ENCODE measurements around the gene DCDC2C. TPM values are rescaled to one million over a fixed set of nuclear protein-coding genes. Genes with fewer than 3 reads are reported as not detected.

The DCDC2C gene
- total and polyA plus RNA-seq, 2 experiments from 2014 or later = not detected

DNA sequence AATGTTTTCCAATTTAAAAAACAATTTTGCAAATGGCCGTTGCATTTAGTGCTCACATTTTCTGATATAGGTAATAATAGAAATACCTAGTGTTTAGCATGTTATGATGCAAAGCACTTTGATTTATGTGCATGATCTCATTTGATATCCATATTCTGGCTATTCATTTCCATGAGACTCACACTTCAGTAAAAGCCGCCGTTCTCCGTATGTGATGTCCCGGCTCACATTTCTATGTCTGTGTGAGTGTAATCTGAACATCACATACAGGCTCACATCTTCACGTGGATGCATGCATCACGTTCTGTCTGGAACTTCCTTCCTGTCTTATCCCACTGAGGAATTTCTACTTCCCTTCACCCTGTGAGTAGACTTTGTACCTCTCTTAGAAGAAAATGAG is 45.8 kb downstream of the DCDC2C start:
- WGBS (ENCODE audit: low lambda C conversion rate, missing lambda C conversion rate) = 75% methylated on average over 7 of the region's 7 CpGs
- H3K4me3 ChIP-seq = no peak overlapping the region
- H3K36me3 ChIP-seq (replicated peaks; ENCODE audit: insufficient read depth, low read depth) = no peaks in the 10 kb centered on the region
- TF ChIP-seq EZH2 (IDR thresholded peaks at IDR 0.05; ENCODE audit: borderline replicate concordance) (no peak), CTCF (IDR thresholded peaks at IDR 0.05; ENCODE audit: poor library complexity) (no peak), EZH2phosphoT487 (IDR thresholded peaks at IDR 0.05; ENCODE audit: low read depth, severe bottlenecking, unreplicated experiment) (no peak)
- no peaks in the 10 kb centered on the region for H3K9me3 ChIP-seq (ENCODE audit: low read depth)
- H3K4me1 ChIP-seq (ENCODE audit: insufficient read depth) = no peaks in the 10 kb centered on the region
- no peak for DNase-seq (ENCODE audit: low spot score)
- no peaks in the 10 kb centered on the region for H3K79me2 ChIP-seq
- no peak overlapping the region for H2AFZ ChIP-seq
- H3K9me2 ChIP-seq (replicated peaks; ENCODE audit: insufficient read depth) = no peaks in the 10 kb centered on the region
- H4K20me1 ChIP-seq (ENCODE audit: insufficient read depth, poor library complexity, severe bottlenecking) = no peaks in the 10 kb centered on the region
- no peaks in the 10 kb centered on the region for H3K27me3 ChIP-seq
- H3K4me2 ChIP-seq = no peak overlapping the region
- no peak overlapping the region for H3K27ac ChIP-seq

DNA sequence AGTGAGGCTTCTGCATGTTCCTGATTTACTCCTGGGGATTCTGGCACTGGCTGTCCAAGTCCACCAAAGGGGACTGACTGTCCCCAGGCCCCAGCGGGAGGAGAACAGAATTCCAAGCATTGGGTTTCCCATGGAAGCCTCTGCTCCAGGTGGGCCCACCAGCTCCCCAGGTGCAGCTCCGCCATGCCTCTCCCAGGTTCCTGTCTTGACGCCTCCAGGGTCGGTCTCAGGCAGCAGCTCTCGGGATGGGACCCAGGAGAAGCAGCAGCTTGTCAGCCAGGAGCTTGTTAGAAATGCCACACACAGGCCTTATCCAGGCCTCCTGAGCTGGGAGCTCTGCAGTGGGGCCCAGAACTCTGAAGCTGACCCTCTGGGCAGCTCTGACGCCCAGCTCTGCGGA is 47.9 kb downstream of the DCDC2C start:
- Histone ChIP-seq H2AFZ (no peak overlapping the region), H3K36me3 (replicated peaks; ENCODE audit: insufficient read depth, low read depth) (no peaks in the 10 kb centered on the region), H3K27ac (no peak overlapping the region), H3K79me2 (no peaks in the 10 kb centered on the region), H3K4me3 (no peak overlapping the region), H4K20me1 (ENCODE audit: insufficient read depth, poor library complexity, severe bottlenecking) (no peaks in the 10 kb centered on the region), H3K27me3 (no peaks in the 10 kb centered on the region), H3K4me2 (no peak overlapping the region), H3K4me1 (ENCODE audit: insufficient read depth) (no peaks in the 10 kb centered on the region), H3K9me3 (ENCODE audit: low read depth) (no peaks in the 10 kb centered on the region), H3K9me2 (replicated peaks; ENCODE audit: insufficient read depth) (no peaks in the 10 kb centered on the region)
- TF ChIP-seq EZH2 (IDR thresholded peaks at IDR 0.05; ENCODE audit: borderline replicate concordance) (no peak), EZH2phosphoT487 (IDR thresholded peaks at IDR 0.05; ENCODE audit: low read depth, severe bottlenecking, unreplicated experiment) (no peak)
- WGBS (ENCODE audit: low lambda C conversion rate, missing lambda C conversion rate) = 87% methylated on average over 7 of the region's 7 CpGs
- no peak for DNase-seq (ENCODE audit: low spot score)

GRCh38 chr2:3751806-3752205 is 48.4 kb downstream of the DCDC2C start:
- WGBS (ENCODE audit: low lambda C conversion rate, missing lambda C conversion rate) = 67% methylated on average over 5 of the region's 5 CpGs
- H3K9me2 ChIP-seq (replicated peaks; ENCODE audit: insufficient read depth) = no peaks in the 10 kb centered on the region
- H3K27me3 ChIP-seq = no peaks in the 10 kb centered on the region
- no peaks in the 10 kb centered on the region for H3K36me3 ChIP-seq (replicated peaks; ENCODE audit: insufficient read depth, low read depth)
- no peak overlapping the region for H3K27ac ChIP-seq
- H3K4me3 ChIP-seq = no peak overlapping the region
- TF ChIP-seq EZH2 (IDR thresholded peaks at IDR 0.05; ENCODE audit: borderline replicate concordance) (no peak), CTCF (IDR thresholded peaks at IDR 0.05; ENCODE audit: poor library complexity) (no peak), EZH2phosphoT487 (IDR thresholded peaks at IDR 0.05; ENCODE audit: low read depth, severe bottlenecking, unreplicated experiment) (no peak)
- H4K20me1 ChIP-seq (ENCODE audit: insufficient read depth, poor library complexity, severe bottlenecking) = no peaks in the 10 kb centered on the region
- no peaks in the 10 kb centered on the region for H3K9me3 ChIP-seq (ENCODE audit: low read depth)
- no peak for DNase-seq (ENCODE audit: low spot score)
- no peaks in the 10 kb centered on the region for H3K4me1 ChIP-seq (ENCODE audit: insufficient read depth)
- H3K79me2 ChIP-seq = no peaks in the 10 kb centered on the region
- H3K4me2 ChIP-seq = no peak overlapping the region
- no peak overlapping the region for H2AFZ ChIP-seq

GRCh38 chr2:3752376-3752775 is 49.0 kb downstream of the DCDC2C start:
- no peaks in the 10 kb centered on the region for H3K4me1 ChIP-seq (ENCODE audit: insufficient read depth)
- TF ChIP-seq EZH2phosphoT487 (IDR thresholded peaks at IDR 0.05; ENCODE audit: low read depth, severe bottlenecking, unreplicated experiment) (no peak), EZH2 (IDR thresholded peaks at IDR 0.05; ENCODE audit: borderline replicate concordance) (no peak), CTCF (IDR thresholded peaks at IDR 0.05; ENCODE audit: poor library complexity) (no peak)
- H3K9me3 ChIP-seq (ENCODE audit: low read depth) = no peaks in the 10 kb centered on the region
- no peak overlapping the region for H3K27ac ChIP-seq
- no peaks in the 10 kb centered on the region for H3K9me2 ChIP-seq (replicated peaks; ENCODE audit: insufficient read depth)
- H4K20me1 ChIP-seq (ENCODE audit: insufficient read depth, poor library complexity, severe bottlenecking) = no peaks in the 10 kb centered on the region
- H3K79me2 ChIP-seq = no peaks in the 10 kb centered on the region
- 92% methylated on average over 6 of the region's 6 CpGs for WGBS (ENCODE audit: low lambda C conversion rate, missing lambda C conversion rate)
- H3K27me3 ChIP-seq = no peaks in the 10 kb centered on the region
- DNase-seq (ENCODE audit: low spot score) = no peak
- no peak overlapping the region for H2AFZ ChIP-seq
- no peak overlapping the region for H3K4me3 ChIP-seq
- H3K4me2 ChIP-seq = no peak overlapping the region
- H3K36me3 ChIP-seq (replicated peaks; ENCODE audit: insufficient read depth, low read depth) = no peaks in the 10 kb centered on the region
